ENCODE data around the gene HAND1.

HAND1 gene

GRCh38 chr5:154474396-154475334, 3.4 kb downstream of the HAND1 start:
- ChIA-PET CTCF (interaction anchor here (1.1 to 1.7 kb wide), 4 partner anchors 11 to 165 kb away, joined by 3 to 5 read pairs (median 4); no protein-coding TSS in a partner anchor), POLR2A (no interaction called here)
- DNase-seq (ENCODE audit: low read depth, low spot score) = no peak
- TF ChIP-seq, protein P1, sequence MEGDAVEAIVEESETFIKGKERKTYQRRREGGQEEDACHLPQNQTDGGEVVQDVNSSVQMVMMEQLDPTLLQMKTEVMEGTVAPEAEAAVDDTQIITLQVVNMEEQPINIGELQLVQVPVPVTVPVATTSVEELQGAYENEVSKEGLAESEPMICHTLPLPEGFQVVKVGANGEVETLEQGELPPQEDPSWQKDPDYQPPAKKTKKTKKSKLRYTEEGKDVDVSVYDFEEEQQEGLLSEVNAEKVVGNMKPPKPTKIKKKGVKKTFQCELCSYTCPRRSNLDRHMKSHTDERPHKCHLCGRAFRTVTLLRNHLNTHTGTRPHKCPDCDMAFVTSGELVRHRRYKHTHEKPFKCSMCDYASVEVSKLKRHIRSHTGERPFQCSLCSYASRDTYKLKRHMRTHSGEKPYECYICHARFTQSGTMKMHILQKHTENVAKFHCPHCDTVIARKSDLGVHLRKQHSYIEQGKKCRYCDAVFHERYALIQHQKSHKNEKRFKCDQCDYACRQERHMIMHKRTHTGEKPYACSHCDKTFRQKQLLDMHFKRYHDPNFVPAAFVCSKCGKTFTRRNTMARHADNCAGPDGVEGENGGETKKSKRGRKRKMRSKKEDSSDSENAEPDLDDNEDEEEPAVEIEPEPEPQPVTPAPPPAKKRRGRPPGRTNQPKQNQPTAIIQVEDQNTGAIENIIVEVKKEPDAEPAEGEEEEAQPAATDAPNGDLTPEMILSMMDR (IDR thresholded peaks at IDR 0.05; ENCODE audit: insufficient read depth, low read length, missing control alignments) = no peak
- no peak overlapping the region for H3K4me3 ChIP-seq (ENCODE audit: low read depth, low read length)

- DNase-seq (ENCODE audit: low read depth, low spot score) = no peak
- TF ChIP-seq, protein P1 (IDR thresholded peaks at IDR 0.05; ENCODE audit: insufficient read depth, low read length, missing control alignments) = no peak
- POLR2A ChIA-PET = no interaction called here
- no peak overlapping the region for H3K4me3 ChIP-seq (ENCODE audit: low read depth, low read length)
- CTCF ChIA-PET = interaction anchor here (0.9 to 1.3 kb wide), 5 partner anchors 8 to 166 kb away, joined by 3 to 5 read pairs (median 3); no protein-coding TSS in a partner anchor
These were observed 4.3 kb downstream of the HAND1 start for GRCh38 chr5:154473581-154474283.

GRCh38 chr5:154472871-154473580, 5.0 kb downstream of the HAND1 start:
- no peak overlapping the region for H3K4me3 ChIP-seq (ENCODE audit: low read depth, low read length)
- CTCF ChIA-PET = interaction anchor here (0.9 to 1.2 kb wide), 3 partner anchors 9 to 11 kb away, joined by 3 to 5 read pairs (median 3); no protein-coding TSS in a partner anchor
- no peak for DNase-seq (ENCODE audit: low read depth, low spot score)
- POLR2A ChIA-PET = no interaction called here
- TF ChIP-seq, protein P1 (IDR thresholded peaks at IDR 0.05; ENCODE audit: insufficient read depth, low read length, missing control alignments) = no peak

DNA sequence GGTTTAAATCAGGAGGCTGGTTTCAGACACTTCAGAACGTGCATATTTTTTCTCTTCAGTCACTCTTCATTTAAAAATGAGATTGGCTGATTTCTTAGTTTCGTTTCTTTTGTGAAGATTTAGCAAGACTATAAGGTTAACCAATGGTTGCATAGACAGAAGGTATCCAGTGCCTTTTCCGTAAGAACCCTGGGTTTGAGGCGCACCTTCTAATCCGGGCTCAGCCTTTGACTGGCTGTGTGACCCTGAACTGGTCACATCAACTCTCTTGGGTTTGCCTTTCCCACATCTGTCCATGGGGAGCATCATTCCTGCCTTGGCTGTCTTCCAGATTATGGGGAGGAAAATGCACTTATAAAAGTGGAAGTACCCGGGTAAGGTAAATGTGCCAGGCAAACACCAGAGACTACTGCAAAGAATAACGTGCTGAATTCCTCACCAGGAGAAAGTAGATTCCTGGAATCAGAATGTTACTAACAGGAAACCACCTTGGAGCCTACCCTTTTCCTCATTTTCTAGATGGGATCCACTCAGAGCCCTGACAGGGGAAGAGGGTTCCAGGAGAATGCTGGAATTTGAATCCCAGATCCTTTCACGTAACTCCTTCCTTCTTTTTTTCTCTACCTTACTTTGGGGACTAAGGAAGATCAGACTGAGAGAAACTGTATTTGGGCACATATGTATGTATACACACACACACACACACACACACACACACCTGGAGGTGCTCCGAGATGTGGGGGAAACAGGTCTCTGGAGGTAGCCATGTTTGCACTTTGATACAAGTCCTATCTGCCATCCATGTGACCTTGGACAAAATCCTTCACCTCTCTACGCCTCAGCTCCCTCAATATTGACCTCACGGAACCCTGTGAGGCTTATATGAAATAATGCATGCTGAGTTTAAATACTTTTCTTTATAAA, 6.8 kb downstream of the HAND1 start:
- no peak overlapping the region for H3K4me3 ChIP-seq (ENCODE audit: low read depth, low read length)
- CTCF ChIA-PET = interaction anchor here (0.8 to 13.3 kb wide), 5 partner anchors 13 to 140 kb away, joined by 3 to 228 read pairs (median 3); no protein-coding TSS in a partner anchor
- DNase-seq (ENCODE audit: low read depth, low spot score) = no peak
- TF ChIP-seq, protein P1 (IDR thresholded peaks at IDR 0.05; ENCODE audit: insufficient read depth, low read length, missing control alignments) = no peak
- POLR2A ChIA-PET = no interaction called here

- TF ChIP-seq, protein P1 (IDR thresholded peaks at IDR 0.05; ENCODE audit: insufficient read depth, low read length, missing control alignments) = no peak
- DNase-seq (ENCODE audit: low read depth, low spot score) = no peak
- CTCF ChIA-PET = interaction anchor here (1.0 to 13.3 kb wide), 5 partner anchors 13 to 401 kb away, joined by 3 to 228 read pairs (median 3); no protein-coding TSS in a partner anchor
- no peak overlapping the region for H3K4me3 ChIP-seq (ENCODE audit: low read depth, low read length)
- POLR2A ChIA-PET = no interaction called here
These were observed 7.9 kb downstream of the HAND1 start for GRCh38 chr5:154470137-154470536.
